H1 (cell line): ENCODE measurements around the gene RABGAP1. TPM values are rescaled to one million over a fixed set of nuclear protein-coding genes. Genes with fewer than 3 reads are reported as not detected.

Experiments used
- ASH2L ChIP-seq: fragments of 200-600, 300-600 bp; sonication (generic); IDR thresholded peaks from one replicate; pipeline ENCODE4 v1.7.1; 2017; ENCODE audit warnings: low read length
- ATF2 ChIP-seq: IDR thresholded peaks from 2 replicates; pipeline ENCODE4 v1.6.1; 2012; ENCODE audit warnings: low read length, inconsistent platforms
- HDAC2 ChIP-seq, 2 experiments: fragments of 300-600 bp in 1 of 2; sonication (generic) in 1 of 2; IDR thresholded peaks; 2 replicates each; pipeline ENCODE4 v1.6.1; 2011 to 2012; ENCODE audit warnings: low read depth in 2 of 2, low read length in 2 of 2, mild to moderate bottlenecking in 2 of 2, moderate library complexity in 2 of 2, borderline replicate concordance in 1 of 2, inconsistent platforms in 1 of 2
- polyA plus RNA-seq, 7 experiments: library from polyadenylated mRNA; depleted of rRNA in 3 of 7; stranded (reverse) in 5 of 7; unstranded in 2 of 7; fragments of >200 nt in 5 of 7; fragments of 200-250 nt in 2 of 7; gene quantifications; 1 replicate in 5 of 7; 2 replicates in 1 of 7; 4 replicates in 1 of 7; pipeline versions ENCODE4 v1.2.1 to v1.2.3, GENCODE V29; 2011 to 2013; ENCODE audit warnings: missing spikeins in 2 of 7, mixed read lengths in 2 of 7
- total RNA-seq: library from RNA; stranded (reverse); fragmentation: NEBNext Ultra II Directional; extraction: Animal tissue kit (Norgen Biotek cat#: 25700); gene quantifications from 2 replicates; pipeline ENCODE4 v1.2.1, GENCODE V29; 2021

RABGAP1 gene
- total and polyA plus RNA-seq, 2 of the 8 experiments (the other 6 are each of a cell fraction or from before 2014, with no cell fraction given), result 15.7 to 38.3 TPM

DNA sequence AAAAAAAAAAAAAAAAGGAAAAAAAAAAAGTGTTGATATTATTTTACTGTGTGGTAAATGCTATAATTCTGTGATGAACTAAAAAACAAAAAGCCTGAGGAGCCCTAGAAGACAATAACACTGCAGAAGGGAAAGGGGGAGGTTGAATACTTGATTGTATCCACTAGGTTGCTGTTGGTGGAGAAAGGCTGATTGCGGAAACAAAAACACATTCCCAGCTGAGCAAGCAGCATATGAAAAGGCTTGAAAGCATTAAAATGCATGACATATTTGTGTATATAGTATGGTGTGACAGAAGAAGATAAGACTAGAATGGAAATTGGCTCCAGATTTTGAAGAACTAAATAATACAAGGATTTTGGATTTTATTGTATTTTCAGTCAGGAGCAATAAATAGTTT lies 8.9 kb downstream of the RABGAP1 start (continued):
- no peak for TF ChIP-seq ATF2
- no peak for TF ChIP-seq ASH2L
- TF ChIP-seq HDAC2 (IDR thresholded peaks at IDR 0.05; ENCODE audit: borderline replicate concordance in 1 of 2, low read depth in 2 of 2, low read length in 2 of 2), result no peak
